PFSK-1 (cell line): ENCODE measurements around the gene CR1.

Source experiments
- POLR2AphosphoS5 ChIP-seq: IDR thresholded peaks from 2 replicates; pipeline ENCODE4 v1.6.1; 2012; ENCODE audit warnings: low read depth, mild to moderate bottlenecking, control low read depth, low read length, moderate library complexity
- SIN3A ChIP-seq: IDR thresholded peaks from 2 replicates; pipeline ENCODE4 v1.6.1; 2012; ENCODE audit warnings: mild to moderate bottlenecking, low read length, moderate library complexity, borderline replicate concordance; ENCODE audit not compliant: insufficient read depth

DNA sequence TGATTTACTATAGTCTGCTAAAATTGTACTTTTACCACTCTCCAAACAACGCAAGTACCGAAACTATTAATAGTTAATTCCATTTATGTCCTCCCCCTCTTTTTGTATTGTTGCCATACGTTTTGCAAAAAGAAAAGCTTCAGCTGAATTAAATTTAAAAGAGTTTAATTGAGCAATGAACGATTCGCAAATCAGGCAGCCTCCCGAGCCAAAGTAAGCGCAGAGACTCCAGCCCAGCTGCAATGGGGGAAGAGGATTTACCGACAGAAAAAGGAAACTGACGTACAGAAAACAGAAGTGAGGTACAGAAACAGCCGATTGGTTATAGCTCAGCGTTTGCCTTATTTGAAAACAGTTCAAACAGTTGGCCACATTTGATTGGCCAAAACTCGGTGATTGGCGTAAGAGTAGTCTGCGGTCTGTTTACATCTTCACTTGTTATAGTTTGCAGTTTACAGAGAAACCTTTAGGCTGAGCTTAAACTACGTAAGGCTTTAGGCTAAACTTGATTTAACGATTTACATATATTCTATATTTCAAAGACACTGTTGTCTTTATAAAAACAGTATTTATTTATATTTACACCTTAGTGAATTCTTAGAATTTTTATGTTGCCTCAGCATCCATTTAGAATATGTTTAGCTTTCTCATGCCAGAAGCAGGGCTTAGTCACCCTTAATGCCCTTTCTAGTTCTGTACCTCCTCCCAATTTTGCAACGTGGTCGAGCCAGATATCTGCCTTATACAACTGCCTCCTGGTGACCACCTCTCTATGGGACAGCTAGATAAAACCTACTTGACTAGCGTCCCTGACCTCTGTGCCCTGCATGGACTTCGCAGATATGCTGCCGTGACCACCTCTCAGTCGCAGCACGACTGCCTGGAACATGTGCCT, 23.8 kb downstream of the CR1 start:
- TF ChIP-seq SIN3A (no peak), POLR2AphosphoS5 (no peak)
